KOPT-K1 (cell line): ENCODE results near the gene SEC14L6.
"Not testable (repeated sequence)": the region's sequence is repeated elsewhere in the genome, so short reads cannot be mapped to it uniquely, and the experiment has no call there.

Experiments used
- H3K27ac ChIP-seq: fragments of 200-600 bp; sonication (generic); 2 replicates; pipeline ENCODE4 v1.5.1; 2016; ENCODE audit warnings: antibody characterized with exemption, mild to moderate bottlenecking, low read depth, low read length; ENCODE audit not compliant: poor library complexity, severe bottlenecking
- H3K36me3 ChIP-seq: fragments of 200-600 bp; sonication (generic); 2 replicates; pipeline ENCODE4 v1.5.1; 2017; ENCODE audit warnings: antibody characterized with exemption, mild to moderate bottlenecking, low read length, moderate library complexity; ENCODE audit not compliant: insufficient read depth
- H3K9me3 ChIP-seq: fragments of 200-600 bp; sonication (generic); 2 replicates; pipeline ENCODE4 v1.5.1; 2017; ENCODE audit warnings: antibody characterized with exemption, low read length, mild to moderate bottlenecking; ENCODE audit not compliant: insufficient read depth, poor library complexity, severe bottlenecking

The SEC14L6 gene

DNA sequence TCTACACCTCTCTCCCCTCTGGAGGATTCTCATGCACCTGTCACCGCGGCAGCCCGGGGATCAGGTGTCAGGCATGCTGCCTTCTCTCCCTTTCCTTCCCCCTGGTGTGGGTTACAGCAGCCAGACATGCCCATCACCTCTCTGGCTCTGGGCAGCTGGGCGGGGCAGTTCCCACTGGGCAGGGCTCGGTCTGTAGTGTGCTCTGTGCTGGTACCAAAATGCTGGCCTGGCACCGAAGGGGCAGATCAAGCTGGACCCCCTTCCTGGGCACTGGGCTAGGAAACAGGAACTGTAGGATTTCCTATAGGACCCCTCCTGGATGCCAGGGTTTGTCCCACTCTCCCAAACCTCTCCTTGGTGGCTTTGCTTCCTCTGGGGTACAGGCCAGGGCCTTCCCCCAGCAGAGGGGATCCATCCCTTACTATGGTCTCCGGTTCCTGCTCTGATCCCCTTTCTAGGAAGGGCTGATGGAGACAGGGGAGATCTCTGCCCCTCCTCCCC is 27.1 kb upstream of the SEC14L6 start:
- Histone ChIP-seq H3K27ac (no peak overlapping the region), H3K9me3 (no peaks in the 10 kb centered on the region), H3K36me3 (peaks cover 40% of the 10 kb centered on the region)

DNA sequence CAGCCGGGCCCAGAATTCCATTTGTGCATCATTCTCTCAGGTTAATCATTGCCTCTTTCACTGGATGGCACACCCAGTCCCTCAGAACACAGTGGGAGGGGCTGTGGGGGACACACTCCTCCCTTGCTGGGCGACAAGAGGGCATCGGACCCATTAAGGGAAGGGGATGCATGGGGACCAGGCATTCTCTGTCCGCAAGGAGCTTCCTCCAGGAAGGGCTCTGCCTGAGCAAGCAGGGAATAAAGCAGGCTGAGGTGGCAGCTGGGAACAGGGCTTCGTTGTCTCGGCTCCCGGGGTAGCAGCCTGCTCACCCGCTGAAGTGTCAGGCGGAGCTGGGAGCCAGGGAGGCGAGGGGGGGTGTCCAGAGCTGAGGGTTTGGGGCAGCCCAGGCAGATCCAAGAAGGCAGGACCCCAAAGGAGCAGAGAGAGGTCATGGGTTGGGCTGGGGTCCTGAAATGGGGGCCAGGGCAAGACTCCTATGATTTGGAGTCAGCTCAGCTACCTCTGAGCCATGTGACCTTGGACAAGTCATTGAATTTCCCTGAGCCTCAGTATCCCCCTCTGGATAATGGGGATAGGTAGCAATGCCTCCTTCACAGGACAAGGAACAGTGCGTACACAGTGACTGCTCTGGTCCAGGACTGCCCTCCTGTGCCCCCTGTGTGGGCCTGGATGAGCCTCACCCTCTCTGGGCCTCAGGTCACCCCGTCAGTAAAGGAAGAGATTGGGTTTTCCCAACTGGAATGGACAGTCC is 26.5 kb upstream of the SEC14L6 start:
- peaks cover 34% of the 10 kb centered on the region for H3K36me3 ChIP-seq
- H3K27ac ChIP-seq: no peak overlapping the region
- H3K9me3 ChIP-seq: no peaks in the 10 kb centered on the region

DNA sequence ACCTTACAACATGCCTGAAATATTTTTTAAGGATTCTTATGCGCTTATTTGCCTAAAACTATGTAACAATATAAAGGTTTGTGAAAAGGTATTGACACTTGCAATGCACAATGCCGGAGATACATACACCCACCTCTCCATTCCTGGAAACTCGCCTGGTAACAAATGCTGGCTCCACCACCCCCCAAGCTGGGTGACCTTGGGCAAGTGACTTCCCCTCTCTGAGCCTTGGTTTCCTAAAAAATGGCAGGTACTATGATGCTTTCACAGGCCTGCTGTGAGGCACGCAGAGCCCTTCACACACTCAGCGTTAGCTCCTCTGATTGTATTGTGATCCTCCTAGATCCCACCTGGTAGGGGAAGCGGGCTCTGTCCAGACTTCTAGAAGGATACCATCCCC is 25.7 kb upstream of the SEC14L6 start:
- H3K36me3 ChIP-seq: peaks cover 26% of the 10 kb centered on the region
- H3K9me3 ChIP-seq: no peaks in the 10 kb centered on the region
- H3K27ac ChIP-seq: no peak overlapping the region

DNA sequence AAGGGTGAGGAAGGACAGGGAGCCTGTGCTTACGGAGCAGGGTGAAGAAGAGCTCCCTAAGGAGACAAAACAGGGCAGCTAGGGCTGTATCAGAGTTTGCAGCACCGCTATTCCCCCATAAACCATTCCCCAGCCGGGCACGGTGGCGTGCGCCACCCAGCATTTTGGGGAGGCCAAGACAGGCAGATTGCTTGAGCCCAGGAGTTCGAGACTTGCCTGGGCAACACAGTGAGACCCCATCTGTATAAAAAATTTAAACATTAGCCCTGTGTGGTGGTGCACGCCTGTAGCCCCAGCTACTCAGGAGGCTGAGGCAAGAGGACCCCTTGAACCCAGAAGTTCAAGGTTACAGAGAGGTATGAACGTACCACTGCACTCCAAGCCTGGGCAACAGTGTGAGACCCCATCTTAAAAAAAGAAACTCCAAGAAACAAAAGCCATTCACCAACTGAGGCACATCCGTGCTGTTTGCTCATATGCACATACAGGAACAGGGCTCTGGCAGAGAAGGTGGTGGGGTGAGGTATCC is 23.2 kb upstream of the SEC14L6 start:
- H3K36me3 ChIP-seq: peaks cover under 1% of the 10 kb centered on the region
- no peak overlapping the region for H3K27ac ChIP-seq
- H3K9me3 ChIP-seq: no peaks in the 10 kb centered on the region

DNA sequence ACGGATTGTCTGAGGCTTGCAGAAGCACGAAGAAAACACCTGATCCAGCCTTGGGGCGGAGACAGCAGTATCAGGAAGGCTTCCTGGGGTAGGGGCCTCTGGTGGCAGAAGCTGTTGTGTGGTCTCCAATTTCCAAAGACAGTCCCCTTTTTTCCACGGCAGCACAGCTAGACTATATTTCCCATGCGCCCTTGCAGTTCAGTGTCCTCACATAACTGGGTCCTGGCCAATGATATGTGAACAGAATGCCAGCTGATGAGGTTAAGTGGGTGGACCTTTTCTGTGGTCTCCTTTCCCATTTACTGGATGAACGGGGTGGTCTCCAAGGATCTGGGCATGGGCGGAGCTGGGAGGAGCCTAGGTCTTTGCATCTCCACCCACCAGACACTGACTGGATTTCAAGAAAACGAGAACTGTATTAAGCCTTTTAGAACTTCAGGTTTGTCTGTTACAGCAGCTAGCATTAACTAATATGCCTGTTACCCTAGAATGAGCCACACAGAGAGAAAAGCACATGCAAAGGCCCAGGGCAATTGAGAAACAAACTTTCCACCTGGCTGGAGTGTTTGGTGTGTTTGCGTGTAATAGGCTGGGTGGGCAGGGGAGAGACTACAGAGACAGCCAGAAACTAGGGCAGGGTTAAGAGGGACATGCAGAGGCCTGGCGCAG is 21.7 kb upstream of the SEC14L6 start:
- Histone ChIP-seq H3K9me3 (no peaks in the 10 kb centered on the region), H3K27ac (no peak overlapping the region), H3K36me3 (no peaks in the 10 kb centered on the region)

DNA sequence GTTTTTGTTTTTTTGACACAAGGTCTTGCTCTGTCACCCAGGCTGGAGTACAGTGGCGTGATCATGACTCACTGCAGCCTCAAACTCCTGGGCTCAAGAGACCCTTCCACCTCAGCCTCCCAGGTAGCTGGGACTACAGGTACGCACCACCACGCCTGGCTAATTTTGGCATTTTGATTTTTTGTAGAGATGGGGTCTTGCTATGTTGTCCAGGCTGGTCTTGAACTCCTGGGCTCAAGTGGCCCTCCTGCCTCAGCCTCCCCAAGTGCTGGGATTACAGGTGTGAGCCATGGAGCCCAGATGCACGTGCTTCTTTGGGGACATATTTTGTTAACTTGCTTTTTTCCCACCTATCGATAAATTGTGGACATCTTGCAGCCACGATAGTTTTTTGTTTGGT is 20.7 kb upstream of the SEC14L6 start:
- not testable (repeated sequence) for H3K9me3 ChIP-seq, H3K36me3 ChIP-seq, H3K27ac ChIP-seq

DNA sequence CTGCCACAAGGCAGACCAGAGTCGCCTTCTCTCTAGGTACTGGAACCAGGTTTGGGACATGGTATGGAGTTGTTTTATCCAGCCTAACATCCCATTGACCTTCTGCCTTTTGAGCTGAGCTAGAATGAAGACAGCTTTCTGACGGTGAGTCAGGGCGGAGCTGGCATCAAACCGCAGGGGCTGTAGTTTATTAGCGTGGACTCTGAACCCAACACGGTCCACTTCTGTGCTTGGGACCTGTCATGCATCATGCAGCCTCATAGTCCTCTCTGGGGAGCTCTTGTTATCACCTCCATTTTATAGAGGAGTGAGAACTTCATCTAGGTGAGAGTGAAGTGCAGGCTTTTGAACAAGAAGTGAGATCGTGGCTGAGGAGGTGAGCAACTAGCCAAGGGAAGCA is 19.6 kb upstream of the SEC14L6 start:
- Histone ChIP-seq H3K9me3 (no peaks in the 10 kb centered on the region), H3K27ac (no peak overlapping the region), H3K36me3 (no peaks in the 10 kb centered on the region)

DNA sequence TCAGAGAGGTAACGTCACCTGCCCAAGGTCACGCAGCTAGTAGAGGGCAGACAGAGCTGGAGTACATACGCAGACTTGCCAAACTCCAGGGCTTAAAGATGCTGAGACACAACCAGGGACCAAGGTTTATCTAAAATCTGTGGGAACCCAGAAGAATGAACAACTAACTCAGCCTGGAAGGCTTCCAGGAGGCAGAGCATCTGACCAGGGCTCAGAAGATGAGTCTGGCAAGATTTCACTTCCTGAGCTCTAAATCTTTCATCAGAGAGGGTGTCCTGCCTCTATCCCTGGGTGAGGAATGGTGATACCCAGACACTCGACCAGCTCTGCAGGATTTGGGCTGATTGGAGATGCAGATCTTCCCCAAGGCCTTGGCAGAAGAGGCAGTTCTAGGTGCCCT is 18.8 kb upstream of the SEC14L6 start:
- H3K27ac ChIP-seq: no peak overlapping the region
- H3K9me3 ChIP-seq: no peaks in the 10 kb centered on the region

DNA sequence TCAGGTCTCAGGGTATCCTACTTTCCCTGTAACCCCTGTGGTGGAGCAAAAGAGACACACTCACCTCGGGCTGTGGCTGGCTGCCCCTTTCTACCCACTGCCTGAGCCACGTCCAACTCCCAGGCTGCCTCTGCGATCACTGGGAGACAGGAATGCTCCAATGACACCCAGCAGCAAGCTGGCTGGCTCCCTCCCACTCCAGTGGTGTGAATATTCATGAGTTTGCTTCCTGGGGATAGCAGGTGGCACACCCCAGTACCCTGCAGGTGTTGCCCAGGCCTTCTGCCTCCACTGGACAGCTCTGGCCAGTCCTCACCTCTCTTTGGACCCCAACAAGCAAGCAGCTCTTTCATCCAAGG is 18.2 kb upstream of the SEC14L6 start:
- H3K27ac ChIP-seq: no peak overlapping the region
- H3K36me3 ChIP-seq: no peaks in the 10 kb centered on the region
- no peaks in the 10 kb centered on the region for H3K9me3 ChIP-seq

More for the DNA sequence above, 18.8 kb upstream of the SEC14L6 start:
- no peaks in the 10 kb centered on the region for H3K36me3 ChIP-seq

DNA sequence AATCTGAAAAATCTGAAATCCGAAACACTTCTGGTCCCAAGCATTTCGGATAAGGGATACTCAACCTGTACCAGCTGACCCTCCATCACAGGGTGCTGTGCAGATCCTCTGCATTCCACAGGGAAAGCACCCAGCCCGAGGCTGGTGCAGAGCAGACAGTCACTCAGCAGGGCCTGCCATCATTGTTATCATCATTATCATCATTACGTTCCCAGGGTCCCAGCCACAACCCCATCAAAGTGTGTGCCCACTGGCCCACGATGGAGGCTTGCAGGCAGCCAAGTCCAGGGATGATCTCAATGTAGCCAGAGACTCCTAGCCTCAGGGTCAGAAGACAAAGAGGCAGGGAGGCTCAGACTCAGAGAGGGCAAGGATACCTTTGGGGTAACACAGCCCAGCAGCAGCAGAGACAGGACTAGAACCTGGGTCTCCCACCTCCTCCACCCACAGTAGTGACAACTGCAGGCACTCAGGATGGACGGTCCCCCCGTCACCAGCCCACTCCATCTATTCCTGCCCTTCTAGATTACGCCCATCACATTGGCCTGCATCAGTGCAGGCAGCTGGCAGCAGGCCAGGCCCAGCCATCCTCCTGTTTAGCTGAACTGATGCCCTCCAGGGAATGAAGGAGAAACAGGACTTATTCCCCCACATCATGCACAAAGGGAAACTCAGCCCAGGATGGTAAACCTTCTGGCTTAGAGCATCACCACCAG is 17.7 kb upstream of the SEC14L6 start:
- Histone ChIP-seq H3K27ac (no peak overlapping the region), H3K9me3 (no peaks in the 10 kb centered on the region), H3K36me3 (no peaks in the 10 kb centered on the region)

DNA sequence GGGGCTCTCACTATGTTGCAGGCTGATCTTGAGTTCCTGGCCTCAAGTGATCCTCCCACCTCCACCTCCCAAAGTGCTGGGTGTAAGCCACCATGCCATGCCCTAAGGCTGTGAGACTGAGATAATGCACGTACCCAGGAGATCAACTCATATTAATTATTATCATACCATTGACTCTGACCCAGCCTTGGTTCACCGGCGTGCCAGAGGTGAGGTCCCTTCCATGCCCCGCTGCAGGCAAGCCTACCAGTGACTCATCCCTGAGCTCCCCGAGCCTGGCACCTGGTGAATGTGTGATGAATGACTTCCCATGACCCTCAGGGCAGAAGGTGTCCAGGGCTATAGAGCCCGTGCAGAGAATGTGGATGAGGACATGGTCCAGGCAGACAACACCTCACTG is 15.8 kb upstream of the SEC14L6 start:
- H3K9me3 ChIP-seq: no peaks in the 10 kb centered on the region
- H3K27ac ChIP-seq: no peak overlapping the region
- H3K36me3 ChIP-seq: no peaks in the 10 kb centered on the region

DNA sequence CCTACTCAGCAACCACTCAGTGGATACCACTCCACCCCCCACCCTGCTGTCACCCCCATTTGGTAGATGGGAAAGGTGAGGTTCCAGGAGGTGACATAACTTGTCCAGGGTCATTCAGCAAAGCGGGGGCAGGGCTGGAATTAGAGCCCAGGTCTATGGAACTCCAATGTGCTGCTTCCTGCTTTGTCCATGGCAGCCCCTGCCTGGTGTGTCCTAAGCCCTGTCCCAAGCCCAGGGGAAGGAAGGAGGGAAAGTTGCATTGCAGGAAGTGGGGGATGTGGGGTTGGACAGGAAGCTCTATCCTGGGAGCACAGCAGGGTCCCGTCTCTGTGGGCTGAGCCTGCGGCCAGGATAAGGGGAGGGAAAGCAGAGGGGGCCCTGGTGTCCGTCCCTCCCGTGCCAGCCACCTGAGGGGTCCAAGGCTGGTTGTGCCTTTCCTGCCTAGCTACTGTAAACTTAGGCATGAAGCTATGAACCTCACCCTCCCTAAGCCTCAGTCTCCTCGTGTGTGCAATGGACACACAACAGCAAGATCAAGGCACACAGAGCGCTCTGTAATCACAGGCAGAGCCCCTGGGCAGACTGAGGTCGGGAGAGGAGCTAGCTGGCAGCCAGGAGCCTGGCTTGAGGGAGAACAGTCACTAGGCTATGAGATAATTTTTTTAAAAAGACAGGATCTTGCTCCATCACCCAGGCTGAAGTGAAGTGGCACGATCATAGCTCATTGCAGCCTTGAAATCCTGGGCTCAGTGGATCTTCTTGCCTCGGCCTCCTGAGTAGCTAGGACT is 15.1 kb upstream of the SEC14L6 start:
- no peaks in the 10 kb centered on the region for H3K9me3 ChIP-seq
- H3K27ac ChIP-seq: no peak overlapping the region
- H3K36me3 ChIP-seq: no peaks in the 10 kb centered on the region

DNA sequence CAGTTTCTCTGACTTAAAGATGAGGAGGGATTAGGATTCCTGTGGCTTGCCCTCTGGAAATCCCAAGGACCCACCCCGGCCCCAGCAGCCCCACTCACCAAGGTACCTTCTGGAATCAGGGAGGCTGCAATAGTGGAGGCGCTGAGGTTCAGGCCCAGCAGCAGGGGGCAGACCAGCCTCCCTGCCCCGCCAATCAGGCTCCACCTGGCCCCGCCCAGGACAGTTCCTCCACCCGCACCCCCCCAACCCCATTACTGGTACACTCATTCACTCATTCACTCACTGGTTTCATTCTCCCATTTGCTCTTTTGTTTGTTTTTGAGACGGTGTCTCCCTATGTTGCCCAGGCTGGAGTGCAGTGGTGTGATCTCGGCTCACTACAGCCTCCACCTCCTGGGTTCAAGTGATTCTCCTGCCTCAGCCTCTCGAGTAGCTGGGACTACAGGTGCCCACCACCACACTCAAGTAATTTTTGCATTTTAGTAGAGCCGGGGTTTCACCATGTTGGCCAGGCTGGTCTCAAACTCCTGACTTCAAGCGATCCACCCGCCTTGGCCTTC is 14.2 kb upstream of the SEC14L6 start:
- H3K9me3 ChIP-seq, H3K36me3 ChIP-seq, H3K27ac ChIP-seq: not testable (repeated sequence)

DNA sequence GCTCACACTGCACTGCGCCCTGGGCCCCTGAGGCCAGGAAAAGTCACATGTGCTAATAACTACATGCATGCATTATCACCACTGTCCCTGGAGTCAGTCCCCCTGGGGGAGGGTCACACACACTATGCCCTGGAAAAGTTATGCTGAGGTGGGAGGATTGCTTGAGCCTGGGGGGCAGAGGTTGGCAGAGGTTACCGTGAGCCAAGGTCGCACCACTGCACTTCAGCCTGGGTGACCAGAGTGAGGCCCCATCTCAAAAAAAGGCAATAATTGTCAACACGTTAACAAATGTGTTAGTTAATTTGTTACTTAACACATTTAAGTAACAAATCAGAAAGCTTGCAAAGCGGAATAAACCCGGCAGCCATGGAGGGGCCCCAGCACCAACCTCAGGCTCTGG is 13.3 kb upstream of the SEC14L6 start:
- Histone ChIP-seq H3K9me3 (no peaks in the 10 kb centered on the region), H3K36me3 (no peaks in the 10 kb centered on the region), H3K27ac (no peak overlapping the region)
